ENCODE measurements around the gene PNPLA2. TPM values are rescaled to one million over a fixed set of nuclear protein-coding genes. Genes with fewer than 3 reads are reported as not detected.
A peak's percentile ranks its signal among the peaks of the same experiment; 100 is the strongest.

PNPLA2 gene
- polyA plus RNA-seq, 1 donor from 2014 or later: 51.1 TPM

GRCh38 chr11:815675-816432 lies 2.9 kb upstream of the PNPLA2 start:
- Mint-ChIP-seq H3K27ac (no peak overlapping the region), H3K27me3 (no peaks in the 10 kb centered on the region), H3K4me1 (peaks cover 8 to 13% (median 12%) of the 10 kb centered on the region in 3 donors), H3K36me3 (no peaks in the 10 kb centered on the region), H3K9me3 (no peaks in the 10 kb centered on the region), H3K4me3 (no peak overlapping the region)

- Mint-ChIP-seq H3K9me3 (no peaks in the 10 kb centered on the region), H3K4me3 (no peak overlapping the region), H3K27me3 (no peaks in the 10 kb centered on the region), H3K4me1 (peaks cover 6 to 12% (median 7%) of the 10 kb centered on the region in 3 donors), H3K36me3 (no peaks in the 10 kb centered on the region), H3K27ac (peak overlapping the region in 1 of 3 donors; percentile 46)
These were observed 2.3 kb upstream of the PNPLA2 start for GRCh38 chr11:816433-816779.

- Mint-ChIP-seq H3K27me3 (no peaks in the 10 kb centered on the region), H3K36me3 (peaks cover 1% of the 10 kb centered on the region), H3K27ac (peak overlapping the region in 2 of 3 donors; percentile 81 to 99), H3K4me3 (peak overlapping the region; percentile 85 to 100 (median 92)), H3K9me3 (no peaks in the 10 kb centered on the region), H3K4me1 (peaks cover 5 to 9% (median 7%) of the 10 kb centered on the region in 3 donors)
These were observed 616 bp downstream of the PNPLA2 start for GRCh38 chr11:819129-819931.

GRCh38 chr11:819943-820649 lies 1.4 kb downstream of the PNPLA2 start:
- Mint-ChIP-seq H3K27ac (peak overlapping the region in 2 of 3 donors; percentile 81 to 99), H3K4me3 (peak overlapping the region; percentile 85 to 100 (median 92)), H3K9me3 (no peaks in the 10 kb centered on the region), H3K4me1 (peaks cover 5 to 9% (median 7%) of the 10 kb centered on the region in 3 donors), H3K27me3 (no peaks in the 10 kb centered on the region), H3K36me3 (peaks cover 1% of the 10 kb centered on the region)

GRCh38 chr11:820655-821511 lies 2.2 kb downstream of the PNPLA2 start:
- no peaks in the 10 kb centered on the region for H3K27me3 Mint-ChIP-seq
- peaks cover 5 to 9% (median 7%) of the 10 kb centered on the region in 3 donors for H3K4me1 Mint-ChIP-seq
- peak overlapping the region in 1 of 3 donors; percentile 99 for H3K27ac Mint-ChIP-seq
- H3K36me3 Mint-ChIP-seq: peaks cover 1% of the 10 kb centered on the region
- no peaks in the 10 kb centered on the region for H3K9me3 Mint-ChIP-seq
- peak overlapping the region; percentile 85 to 100 (median 92) for H3K4me3 Mint-ChIP-seq

GRCh38 chr11:821512-822371 lies 3.0 kb downstream of the PNPLA2 start:
- Mint-ChIP-seq H3K27me3 (no peaks in the 10 kb centered on the region), H3K4me1 (peaks cover 5 to 11% (median 10%) of the 10 kb centered on the region in 3 donors), H3K27ac (peak overlapping the region in 1 of 3 donors; percentile 67), H3K9me3 (no peaks in the 10 kb centered on the region), H3K4me3 (peak overlapping the region in 3 of 4 donors; percentile 9 to 100 (median 17)), H3K36me3 (peaks cover 1% of the 10 kb centered on the region)

GRCh38 chr11:823441-824291 lies 5.0 kb downstream of the PNPLA2 start:
- Mint-ChIP-seq H3K36me3 (peaks cover 3% of the 10 kb centered on the region), H3K27me3 (peaks cover 1% of the 10 kb centered on the region), H3K4me1 (peaks cover 13 to 18% (median 16%) of the 10 kb centered on the region in 3 donors), H3K9me3 (no peaks in the 10 kb centered on the region), H3K4me3 (no peak overlapping the region), H3K27ac (peak overlapping the region in 1 of 3 donors; percentile 45)

GRCh38 chr11:824292-824880 lies 5.7 kb downstream of the PNPLA2 start:
- no peaks in the 10 kb centered on the region for H3K9me3 Mint-ChIP-seq
- no peak overlapping the region for H3K4me3 Mint-ChIP-seq
- peaks cover 3% of the 10 kb centered on the region for H3K36me3 Mint-ChIP-seq
- peaks cover 13 to 25% (median 23%) of the 10 kb centered on the region in 3 donors for H3K4me1 Mint-ChIP-seq
- peaks cover 5% of the 10 kb centered on the region for H3K27me3 Mint-ChIP-seq
- H3K27ac Mint-ChIP-seq: no peak overlapping the region

GRCh38 chr11:824942-825341 lies 6.2 kb downstream of the PNPLA2 start:
- Mint-ChIP-seq H3K27me3 (peaks cover 5% of the 10 kb centered on the region), H3K4me1 (peaks cover 11 to 27% (median 25%) of the 10 kb centered on the region in 3 donors), H3K36me3 (peaks cover 3% of the 10 kb centered on the region), H3K4me3 (peak overlapping the region in 1 of 4 donors; percentile 29), H3K27ac (no peak overlapping the region), H3K9me3 (no peaks in the 10 kb centered on the region)

- Mint-ChIP-seq H3K27ac (no peak overlapping the region), H3K9me3 (no peaks in the 10 kb centered on the region), H3K4me3 (peak overlapping the region in 1 of 4 donors; percentile 88), H3K36me3 (peaks cover 3% of the 10 kb centered on the region), H3K4me1 (peaks cover 8 to 27% (median 25%) of the 10 kb centered on the region in 3 donors), H3K27me3 (peaks cover 5% of the 10 kb centered on the region)
These were observed 6.9 kb downstream of the PNPLA2 start for GRCh38 chr11:825366-826226.

- Mint-ChIP-seq H3K36me3 (peaks cover 3% of the 10 kb centered on the region), H3K4me1 (peaks cover 8 to 21% (median 20%) of the 10 kb centered on the region in 3 donors)
These were observed 7.5 kb downstream of the PNPLA2 start for GRCh38 chr11:826227-826621.

GRCh38 chr11:826836-827145 lies 8.1 kb downstream of the PNPLA2 start:
- H3K4me3 Mint-ChIP-seq: peak overlapping the region; percentile 80 to 91 (median 88)
- H3K9me3 Mint-ChIP-seq: no peaks in the 10 kb centered on the region
- H3K4me1 Mint-ChIP-seq: peaks cover 11 to 21% (median 20%) of the 10 kb centered on the region in 3 donors
- H3K27ac Mint-ChIP-seq: peak overlapping the region in 2 of 3 donors; percentile 71 to 93
- peaks cover 3% of the 10 kb centered on the region for H3K36me3 Mint-ChIP-seq
- peaks cover 7% of the 10 kb centered on the region for H3K27me3 Mint-ChIP-seq

More at GRCh38 chr11:826227-826621, 7.5 kb downstream of the PNPLA2 start:
- H3K9me3 Mint-ChIP-seq: no peaks in the 10 kb centered on the region
- peak overlapping the region; percentile 80 to 91 (median 88) for H3K4me3 Mint-ChIP-seq
- peaks cover 5% of the 10 kb centered on the region for H3K27me3 Mint-ChIP-seq
- peak overlapping the region in 2 of 3 donors; percentile 71 to 93 for H3K27ac Mint-ChIP-seq

All from IgD-negative memory B cell (primary cell).